Stimulated activated CD4-positive, alpha-beta T cell treated with anti-CD3 and anti-CD28 coated beads, Interleukin-2, amount 100 ng/mL, for 24 hours (primary cell): Measurements from ENCODE around the gene CDON.

ENCODE experiments used
- DNase-seq, 2 donors: peaks; one replicate each; pipeline ENCODE4 v3.0.0-alpha.2; 2020

Gene CDON

GRCh38 chr11:125954945-125955640 lies 107.6 kb downstream of the CDON start:
- DNase-seq, result no peak

GRCh38 chr11:125954123-125954944 lies 108.3 kb downstream of the CDON start:
- no peak for DNase-seq

GRCh38 chr11:125953401-125953935 lies 109.2 kb downstream of the CDON start:
- no peak for DNase-seq

GRCh38 chr11:125952973-125953372 lies 109.7 kb downstream of the CDON start:
- DNase-seq, result no peak

GRCh38 chr11:125952559-125952958 lies 110.1 kb downstream of the CDON start:
- DNase-seq, result no peak

GRCh38 chr11:125951731-125952130 lies 110.9 kb downstream of the CDON start:
- DNase-seq, result no peak

GRCh38 chr11:125950696-125951651 lies 111.7 kb downstream of the CDON start:
- no peak for DNase-seq

GRCh38 chr11:125950178-125950490 lies 112.5 kb downstream of the CDON start:
- no peak for DNase-seq

- no peak for DNase-seq
Observed at GRCh38 chr11:125949271-125950177, 113.1 kb downstream of the CDON start.

GRCh38 chr11:125948278-125949051 lies 114.2 kb downstream of the CDON start:
- DNase-seq, result no peak

GRCh38 chr11:125947419-125948277 lies 115.0 kb downstream of the CDON start:
- DNase-seq, result no peak

- no peak for DNase-seq
Observed at GRCh38 chr11:125946712-125947418, 115.8 kb downstream of the CDON start.

- no peak for DNase-seq
Observed at GRCh38 chr11:125945797-125946520, 116.7 kb downstream of the CDON start, which contains the start of gene VSIG10L2. Gene VSIG10L2 (plus strand): TSS chr11:125946044. CDS start chr11:125946056, 12 bp downstream.

- DNase-seq, result no peak
Observed at GRCh38 chr11:125945011-125945796, 117.5 kb downstream of the CDON start.

GRCh38 chr11:125944350-125945010 lies 118.2 kb downstream of the CDON start:
- no peak for DNase-seq

GRCh38 chr11:125943661-125944349 lies 118.9 kb downstream of the CDON start:
- no peak for DNase-seq
